ENCODE results near the gene ASTN2.

The ASTN2 gene

DNA sequence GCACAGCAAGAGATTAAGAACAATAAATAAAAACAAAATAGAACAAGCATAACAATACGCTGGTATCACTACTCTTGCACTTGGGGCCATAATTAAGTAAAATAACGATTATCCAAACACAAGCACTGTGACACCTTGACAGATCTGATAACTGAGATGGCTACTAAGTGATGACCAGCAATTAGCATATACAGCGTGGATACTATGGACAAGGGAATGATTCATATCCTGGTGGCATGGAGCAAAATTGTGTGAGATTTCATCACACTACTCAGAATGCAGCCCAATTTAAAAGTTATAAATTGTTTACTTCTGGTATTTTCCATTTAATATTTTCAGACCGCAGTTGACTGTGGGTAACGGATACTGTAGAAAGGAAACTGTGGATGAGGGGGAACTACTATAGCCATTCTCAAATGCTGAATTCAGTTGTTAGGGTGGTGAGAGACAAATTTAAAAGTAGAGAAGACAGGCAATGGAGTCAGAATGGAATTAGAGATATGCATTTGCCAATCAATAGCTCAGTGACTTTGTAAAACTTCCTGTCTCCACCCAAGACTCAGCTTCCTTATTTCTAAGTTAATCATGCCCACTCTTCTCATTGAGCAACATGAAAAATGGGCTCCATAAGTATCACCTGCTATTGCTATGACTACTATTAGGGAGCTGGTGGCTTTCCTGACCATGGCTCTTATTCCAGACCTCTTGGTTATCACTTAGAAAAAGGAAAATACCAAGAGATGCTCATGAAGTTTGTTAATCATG lies 427.0 kb downstream of the ASTN2 start:
- H3K27ac ChIP-seq (ENCODE audit: low read depth, low read length): no peak overlapping the region
- no peak overlapping the region for H3K4me2 ChIP-seq (ENCODE audit: low read length)
- no peaks in the 10 kb centered on the region for H3K79me2 ChIP-seq (ENCODE audit: control insufficient read depth, low read length)
- H4K20me1 ChIP-seq (ENCODE audit: control insufficient read depth, insufficient read depth, low read depth, low read length): no peaks in the 10 kb centered on the region
- no peaks in the 10 kb centered on the region for H3K27me3 ChIP-seq (ENCODE audit: control insufficient read depth, low read length)
- no peaks in the 10 kb centered on the region for H3K4me1 ChIP-seq (ENCODE audit: control insufficient read depth, low read length)
- H3K9me3 ChIP-seq (ENCODE audit: control insufficient read depth, insufficient read depth, low read length): no peaks in the 10 kb centered on the region
- no peaks in the 10 kb centered on the region for H3K9me2 ChIP-seq (replicated peaks; ENCODE audit: control insufficient read depth, low read length)
- no peaks in the 10 kb centered on the region for H3F3A ChIP-seq (ENCODE audit: control insufficient read depth, insufficient read depth)
- H3K36me3 ChIP-seq (ENCODE audit: control insufficient read depth, low read length): no peaks in the 10 kb centered on the region
- H3K4me3 ChIP-seq (ENCODE audit: low read length): no peak overlapping the region
- TF ChIP-seq, protein P1, sequence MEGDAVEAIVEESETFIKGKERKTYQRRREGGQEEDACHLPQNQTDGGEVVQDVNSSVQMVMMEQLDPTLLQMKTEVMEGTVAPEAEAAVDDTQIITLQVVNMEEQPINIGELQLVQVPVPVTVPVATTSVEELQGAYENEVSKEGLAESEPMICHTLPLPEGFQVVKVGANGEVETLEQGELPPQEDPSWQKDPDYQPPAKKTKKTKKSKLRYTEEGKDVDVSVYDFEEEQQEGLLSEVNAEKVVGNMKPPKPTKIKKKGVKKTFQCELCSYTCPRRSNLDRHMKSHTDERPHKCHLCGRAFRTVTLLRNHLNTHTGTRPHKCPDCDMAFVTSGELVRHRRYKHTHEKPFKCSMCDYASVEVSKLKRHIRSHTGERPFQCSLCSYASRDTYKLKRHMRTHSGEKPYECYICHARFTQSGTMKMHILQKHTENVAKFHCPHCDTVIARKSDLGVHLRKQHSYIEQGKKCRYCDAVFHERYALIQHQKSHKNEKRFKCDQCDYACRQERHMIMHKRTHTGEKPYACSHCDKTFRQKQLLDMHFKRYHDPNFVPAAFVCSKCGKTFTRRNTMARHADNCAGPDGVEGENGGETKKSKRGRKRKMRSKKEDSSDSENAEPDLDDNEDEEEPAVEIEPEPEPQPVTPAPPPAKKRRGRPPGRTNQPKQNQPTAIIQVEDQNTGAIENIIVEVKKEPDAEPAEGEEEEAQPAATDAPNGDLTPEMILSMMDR (IDR thresholded peaks at IDR 0.05; ENCODE audit: low read depth, low read length, poor library complexity, severe bottlenecking): no peak
- TF ChIP-seq EZH2phosphoT487 (IDR thresholded peaks at IDR 0.05; ENCODE audit: borderline replicate concordance, low read length): no peak

DNA sequence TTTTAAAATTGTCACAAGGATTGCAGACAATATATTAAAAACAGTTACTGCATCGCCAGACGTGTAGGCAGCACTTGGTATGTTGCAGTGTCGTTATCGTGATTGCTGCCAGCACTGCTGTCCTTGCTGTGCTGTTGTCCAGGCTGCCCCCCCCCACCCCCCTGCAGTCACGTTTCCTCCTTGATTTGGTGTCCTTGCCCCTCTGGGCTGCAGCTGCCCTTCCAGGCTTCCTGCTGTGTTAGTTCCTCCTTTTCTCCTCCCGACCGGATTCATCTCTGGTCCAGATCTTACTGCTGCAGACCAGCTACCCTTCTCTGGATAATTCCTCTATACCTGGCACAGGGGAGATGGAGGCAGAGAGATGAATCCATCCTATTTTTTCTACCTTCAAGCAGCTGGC lies 428.8 kb downstream of the ASTN2 start:
- Histone ChIP-seq H3K9me3 (ENCODE audit: control insufficient read depth, insufficient read depth, low read length) (no peaks in the 10 kb centered on the region), H3K9me2 (replicated peaks; ENCODE audit: control insufficient read depth, low read length) (no peaks in the 10 kb centered on the region), H3K4me2 (ENCODE audit: low read length) (no peak overlapping the region), H3K27ac (ENCODE audit: low read depth, low read length) (no peak overlapping the region), H3F3A (ENCODE audit: control insufficient read depth, insufficient read depth) (no peaks in the 10 kb centered on the region), H3K4me3 (ENCODE audit: low read length) (no peak overlapping the region), H3K27me3 (ENCODE audit: control insufficient read depth, low read length) (no peaks in the 10 kb centered on the region), H4K20me1 (ENCODE audit: control insufficient read depth, insufficient read depth, low read depth, low read length) (no peaks in the 10 kb centered on the region), H3K79me2 (ENCODE audit: control insufficient read depth, low read length) (no peaks in the 10 kb centered on the region), H3K4me1 (ENCODE audit: control insufficient read depth, low read length) (no peaks in the 10 kb centered on the region), H3K36me3 (ENCODE audit: control insufficient read depth, low read length) (no peaks in the 10 kb centered on the region)
- no peak for TF ChIP-seq EZH2phosphoT487 (IDR thresholded peaks at IDR 0.05; ENCODE audit: borderline replicate concordance, low read length)
- TF ChIP-seq, protein P1 (IDR thresholded peaks at IDR 0.05; ENCODE audit: low read depth, low read length, poor library complexity, severe bottlenecking): no peak

DNA sequence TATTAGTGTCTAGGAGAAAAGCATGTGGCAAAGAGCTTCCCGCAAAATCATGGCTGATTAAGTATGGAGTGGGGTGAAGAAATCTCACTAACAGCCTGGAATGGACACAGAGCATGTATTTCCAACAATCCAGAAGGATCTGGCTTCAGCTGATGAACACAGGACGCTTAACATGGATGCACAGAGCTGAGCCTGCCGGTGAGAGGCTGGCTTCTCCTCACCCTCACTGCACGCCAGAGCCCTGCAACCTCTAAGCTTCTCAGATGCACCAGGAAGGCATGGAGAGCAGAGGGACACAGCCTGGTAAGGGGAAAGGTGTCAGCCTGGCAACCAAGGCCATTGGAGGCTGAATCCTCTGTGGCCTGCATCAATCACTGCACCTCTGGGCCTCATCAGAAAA lies 429.3 kb downstream of the ASTN2 start:
- no peaks in the 10 kb centered on the region for H3K79me2 ChIP-seq (ENCODE audit: control insufficient read depth, low read length)
- H3K27me3 ChIP-seq (ENCODE audit: control insufficient read depth, low read length): no peaks in the 10 kb centered on the region
- H3K9me2 ChIP-seq (replicated peaks; ENCODE audit: control insufficient read depth, low read length): no peaks in the 10 kb centered on the region
- H3K9me3 ChIP-seq (ENCODE audit: control insufficient read depth, insufficient read depth, low read length): no peaks in the 10 kb centered on the region
- no peaks in the 10 kb centered on the region for H3F3A ChIP-seq (ENCODE audit: control insufficient read depth, insufficient read depth)
- H4K20me1 ChIP-seq (ENCODE audit: control insufficient read depth, insufficient read depth, low read depth, low read length): no peaks in the 10 kb centered on the region
- TF ChIP-seq, protein P1 (IDR thresholded peaks at IDR 0.05; ENCODE audit: low read depth, low read length, poor library complexity, severe bottlenecking): no peak
- TF ChIP-seq EZH2phosphoT487 (IDR thresholded peaks at IDR 0.05; ENCODE audit: borderline replicate concordance, low read length): no peak
- H3K4me3 ChIP-seq (ENCODE audit: low read length): no peak overlapping the region
- no peak overlapping the region for H3K27ac ChIP-seq (ENCODE audit: low read depth, low read length)
- H3K36me3 ChIP-seq (ENCODE audit: control insufficient read depth, low read length): no peaks in the 10 kb centered on the region
- no peak overlapping the region for H3K4me2 ChIP-seq (ENCODE audit: low read length)
- H3K4me1 ChIP-seq (ENCODE audit: control insufficient read depth, low read length): no peaks in the 10 kb centered on the region

Measured in DOHH2 (cell line).